ENCODE data around the gene EIF3L. TPM values are rescaled to one million over a fixed set of nuclear protein-coding genes. Genes with fewer than 3 reads are reported as not detected.

EIF3L gene
- total and polyA plus RNA-seq, 8 donors, result 310 to 1,258 (median 1,142) TPM

DNA sequence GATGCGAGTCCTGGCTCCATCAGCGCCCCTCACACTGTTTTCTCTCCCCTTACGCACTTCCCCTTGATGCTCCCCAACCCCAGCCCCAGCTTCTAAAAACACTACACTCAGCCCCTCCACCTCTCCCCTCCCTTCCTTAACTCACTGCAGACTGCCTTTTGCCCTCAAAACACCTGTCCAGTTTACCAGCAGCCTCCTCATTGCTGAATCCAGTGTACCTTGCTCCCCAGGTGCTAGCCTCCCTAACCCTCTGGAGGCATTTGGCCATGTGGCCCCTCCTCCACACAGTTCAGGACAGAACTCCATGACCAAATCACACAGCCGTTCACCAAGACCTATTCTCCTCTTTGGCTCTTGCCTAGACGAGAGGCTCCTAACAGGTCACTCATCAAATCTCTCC, 28.9 kb upstream of the EIF3L start:
- peak in 1 of 4 donors; percentile 31 for DNase-seq
- intact Hi-C loops (cut with DNase I), result loop anchor here in 1 of 2 donors (10.0 kb wide), 1 partner anchor 144 kb away; no protein-coding TSS in a partner anchor
- Histone ChIP-seq H3K4me3 (no peak overlapping the region), H3K27me3 (peaks cover 6 to 76% of the 10 kb centered on the region in 2 donors), H3K9me3 (no peaks in the 10 kb centered on the region), H3K36me3 (peaks cover 0 to 3% of the 10 kb centered on the region in 2 donors), H3K27ac (no peak overlapping the region), H3K4me1 (peaks cover 15 to 32% of the 10 kb centered on the region in 2 donors)
- no peak for ATAC-seq
- TF ChIP-seq, protein P1, sequence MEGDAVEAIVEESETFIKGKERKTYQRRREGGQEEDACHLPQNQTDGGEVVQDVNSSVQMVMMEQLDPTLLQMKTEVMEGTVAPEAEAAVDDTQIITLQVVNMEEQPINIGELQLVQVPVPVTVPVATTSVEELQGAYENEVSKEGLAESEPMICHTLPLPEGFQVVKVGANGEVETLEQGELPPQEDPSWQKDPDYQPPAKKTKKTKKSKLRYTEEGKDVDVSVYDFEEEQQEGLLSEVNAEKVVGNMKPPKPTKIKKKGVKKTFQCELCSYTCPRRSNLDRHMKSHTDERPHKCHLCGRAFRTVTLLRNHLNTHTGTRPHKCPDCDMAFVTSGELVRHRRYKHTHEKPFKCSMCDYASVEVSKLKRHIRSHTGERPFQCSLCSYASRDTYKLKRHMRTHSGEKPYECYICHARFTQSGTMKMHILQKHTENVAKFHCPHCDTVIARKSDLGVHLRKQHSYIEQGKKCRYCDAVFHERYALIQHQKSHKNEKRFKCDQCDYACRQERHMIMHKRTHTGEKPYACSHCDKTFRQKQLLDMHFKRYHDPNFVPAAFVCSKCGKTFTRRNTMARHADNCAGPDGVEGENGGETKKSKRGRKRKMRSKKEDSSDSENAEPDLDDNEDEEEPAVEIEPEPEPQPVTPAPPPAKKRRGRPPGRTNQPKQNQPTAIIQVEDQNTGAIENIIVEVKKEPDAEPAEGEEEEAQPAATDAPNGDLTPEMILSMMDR (IDR thresholded peaks at IDR 0.05), result no peak

DNA sequence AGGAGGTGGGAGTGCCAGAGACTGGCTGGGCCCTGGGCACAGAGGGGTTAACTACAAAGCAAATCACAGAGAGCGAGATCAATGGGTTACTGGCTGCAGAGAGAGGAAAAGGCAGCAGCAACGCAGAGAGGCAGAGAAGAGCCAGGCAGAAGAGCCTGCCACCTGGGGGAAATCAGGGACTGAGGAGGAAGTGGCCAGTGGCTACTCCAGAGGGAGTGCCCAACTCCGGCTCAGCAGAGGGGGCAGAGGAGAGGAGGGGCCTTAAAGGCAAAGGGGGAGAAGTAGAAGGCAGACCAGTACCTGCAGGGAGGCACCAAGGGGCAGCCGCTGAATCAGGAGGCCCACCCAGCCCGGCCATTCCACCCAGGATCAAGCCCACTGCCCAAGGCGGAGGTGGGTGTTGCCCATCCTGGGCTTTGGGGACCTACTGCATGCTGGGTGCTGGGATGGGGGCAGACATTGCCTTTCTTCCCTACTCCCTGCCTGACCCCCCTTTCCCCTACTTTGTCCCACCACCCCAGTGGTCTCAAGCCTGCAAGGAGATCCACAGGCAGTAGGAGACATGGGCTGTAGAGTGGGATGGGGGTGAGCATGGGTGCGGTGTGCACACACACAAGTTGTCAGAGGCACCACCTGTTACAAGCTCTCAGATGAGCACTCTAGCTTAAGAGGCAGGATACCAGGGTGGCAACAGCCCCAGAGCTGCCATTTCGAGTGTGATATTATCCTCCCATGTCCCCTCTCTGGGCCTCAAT, 27.0 kb upstream of the EIF3L start:
- Histone ChIP-seq H3K4me1 (peaks cover 15 to 35% of the 10 kb centered on the region in 2 donors), H3K9me3 (no peaks in the 10 kb centered on the region), H3K4me3 (no peak overlapping the region), H3K27me3 (peaks cover 6 to 81% of the 10 kb centered on the region in 2 donors), H3K27ac (no peak overlapping the region), H3K36me3 (no peaks in the 10 kb centered on the region)
- intact Hi-C loops (cut with DNase I), result loop anchor here in 1 of 2 donors (10.0 kb wide), 1 partner anchor 143 kb away; no protein-coding TSS in a partner anchor
- TF ChIP-seq, protein P1 (IDR thresholded peaks at IDR 0.05), result no peak
- DNase-seq, result peak in 1 of 4 donors; percentile 36
- ATAC-seq, result no peak

DNA sequence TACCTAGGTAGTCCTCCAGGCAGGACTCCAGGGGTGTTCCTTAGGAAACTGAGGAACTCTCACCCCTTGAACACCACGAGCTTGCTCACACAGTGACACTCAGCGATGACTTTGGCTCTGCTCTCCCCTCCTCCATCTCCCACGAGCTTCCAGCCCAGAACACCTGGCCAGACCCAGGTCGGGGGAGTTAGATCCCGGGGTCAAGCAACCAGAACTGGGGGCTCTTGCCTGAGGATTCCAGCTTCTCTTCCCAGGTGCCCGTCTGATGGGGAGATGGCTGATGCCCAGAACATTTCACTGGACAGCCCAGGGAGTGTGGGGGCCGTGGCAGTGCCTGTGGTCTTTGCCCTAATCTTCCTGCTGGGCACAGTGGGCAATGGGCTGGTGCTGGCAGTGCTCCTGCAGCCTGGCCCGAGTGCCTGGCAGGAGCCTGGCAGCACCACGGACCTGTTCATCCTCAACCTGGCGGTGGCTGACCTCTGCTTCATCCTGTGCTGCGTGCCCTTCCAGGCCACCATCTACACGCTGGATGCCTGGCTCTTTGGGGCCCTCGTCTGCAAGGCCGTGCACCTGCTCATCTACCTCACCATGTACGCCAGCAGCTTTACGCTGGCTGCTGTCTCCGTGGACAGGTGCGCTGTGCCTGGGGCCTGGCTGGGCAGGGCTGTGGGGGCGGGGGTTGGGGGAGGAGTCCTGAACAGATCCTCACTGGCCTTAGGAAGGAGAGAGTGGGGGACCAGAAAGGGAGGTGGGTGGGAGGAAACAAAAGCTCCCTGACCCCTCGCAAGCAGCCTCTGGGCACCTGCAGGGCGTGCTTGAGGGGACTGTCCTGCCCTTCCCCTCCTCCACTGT, 25.9 kb upstream of the EIF3L start, which contains the start of gene GALR3:
Gene GALR3, plus strand, starts transcription at position 249 of the 852 bp plus-strand sequence. Its CDS starts 25 bp downstream, at position 274.
- TF ChIP-seq, protein P1 (IDR thresholded peaks at IDR 0.05), result no peak
- DNase-seq (peak in 1 of 4 donors; percentile 49), ATAC-seq (no peak)
- H3K27me3 ChIP-seq, result peaks cover 6 to 74% of the 10 kb centered on the region in 2 donors
- intact Hi-C loops (cut with DNase I), result loop anchor here in 1 of 2 donors (10.0 kb wide), 1 partner anchor 141 kb away; no protein-coding TSS in a partner anchor
- no peaks in the 10 kb centered on the region for H3K9me3 ChIP-seq
- no peak within 1 kb of the TSS for H3K4me3 ChIP-seq
- no peak within 1 kb of the TSS for H3K27ac ChIP-seq
- peaks cover 8 to 25% of the 10 kb centered on the region in 2 donors for H3K4me1 ChIP-seq
- peaks cover 0 to 2% of the 10 kb centered on the region in 2 donors for H3K36me3 ChIP-seq

DNA sequence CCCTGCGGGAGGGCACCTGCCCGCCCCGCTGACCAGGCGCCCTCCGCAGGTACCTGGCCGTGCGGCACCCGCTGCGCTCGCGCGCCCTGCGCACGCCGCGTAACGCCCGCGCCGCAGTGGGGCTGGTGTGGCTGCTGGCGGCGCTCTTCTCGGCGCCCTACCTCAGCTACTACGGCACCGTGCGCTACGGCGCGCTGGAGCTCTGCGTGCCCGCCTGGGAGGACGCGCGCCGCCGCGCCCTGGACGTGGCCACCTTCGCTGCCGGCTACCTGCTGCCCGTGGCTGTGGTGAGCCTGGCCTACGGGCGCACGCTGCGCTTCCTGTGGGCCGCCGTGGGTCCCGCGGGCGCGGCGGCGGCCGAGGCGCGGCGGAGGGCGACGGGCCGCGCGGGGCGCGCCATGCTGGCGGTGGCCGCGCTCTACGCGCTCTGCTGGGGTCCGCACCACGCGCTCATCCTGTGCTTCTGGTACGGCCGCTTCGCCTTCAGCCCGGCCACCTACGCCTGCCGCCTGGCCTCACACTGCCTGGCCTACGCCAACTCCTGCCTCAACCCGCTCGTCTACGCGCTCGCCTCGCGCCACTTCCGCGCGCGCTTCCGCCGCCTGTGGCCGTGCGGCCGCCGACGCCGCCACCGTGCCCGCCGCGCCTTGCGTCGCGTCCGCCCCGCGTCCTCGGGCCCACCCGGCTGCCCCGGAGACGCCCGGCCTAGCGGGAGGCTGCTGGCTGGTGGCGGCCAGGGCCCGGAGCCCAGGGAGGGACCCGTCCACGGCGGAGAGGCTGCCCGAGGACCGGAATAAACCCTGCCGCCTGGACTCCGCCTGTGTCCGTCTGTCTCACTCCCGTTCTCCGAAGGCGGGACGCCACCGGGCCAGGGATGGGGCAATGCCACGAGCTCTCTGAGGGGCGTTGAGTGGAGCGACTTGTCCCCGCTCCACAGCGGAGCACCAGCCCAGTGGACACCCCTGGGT, 24.3 kb upstream of the EIF3L start:
- Histone ChIP-seq H3K27ac (no peak overlapping the region), H3K27me3 (peaks cover 0 to 58% of the 10 kb centered on the region in 2 donors), H3K9me3 (no peaks in the 10 kb centered on the region), H3K4me3 (peak overlapping the region in 1 of 2 donors; percentile 32), H3K4me1 (peaks cover 0 to 16% of the 10 kb centered on the region in 2 donors), H3K36me3 (peaks cover 0 to 18% of the 10 kb centered on the region in 2 donors)
- TF ChIP-seq, protein P1 (IDR thresholded peaks at IDR 0.05), result no peak
- DNase-seq (peak in 1 of 4 donors; percentile 82), ATAC-seq (no peak)
- intact Hi-C loops (cut with DNase I), result loop anchor here in 1 of 2 donors (10.0 kb wide), 1 partner anchor 140 kb away; no protein-coding TSS in a partner anchor
